Measurements from ENCODE around the gene CYP26B1. TPM values are rescaled to one million over a fixed set of nuclear protein-coding genes. Genes with fewer than 3 reads are reported as not detected.
"Not testable (repeated sequence)": the region's sequence is repeated elsewhere in the genome, so short reads cannot be mapped to it uniquely, and the experiment has no call there.

CYP26B1 gene
- total and polyA plus RNA-seq, 9 donors, result 1.5 to 13.4 (median 4.5) TPM

- Histone ChIP-seq H3K4me1 (ENCODE audit: insufficient read depth) (no peaks in the 10 kb centered on the region), H3K36me3 (no peaks in the 10 kb centered on the region), H3K9me3 (no peaks in the 10 kb centered on the region), H3K27me3 (no peaks in the 10 kb centered on the region), H3K4me3 (no peak overlapping the region), H3K27ac (no peak overlapping the region)
- WGBS, 3 donors, result 72 to 92% (median 77%) methylated on average over 4 of the region's 4 CpGs
- DNase-seq, result no peak
- intact Hi-C loops (cut with DNase I), result no loop called here
- TF ChIP-seq POLR2A (IDR thresholded peaks at IDR 0.05) (no peak), CTCF (IDR thresholded peaks at IDR 0.05) (no peak), EP300 (IDR thresholded peaks at IDR 0.05) (no peak)
Measured at GRCh38 chr2:72089028-72089427, 58.6 kb downstream of the CYP26B1 start.

- H3K27ac ChIP-seq; intact Hi-C loops (cut with DNase I); H3K4me1 ChIP-seq (ENCODE audit: insufficient read depth); H3K9me3 ChIP-seq; H3K36me3 ChIP-seq; DNase-seq; H3K4me3 ChIP-seq; H3K27me3 ChIP-seq: not testable (repeated sequence)
- 86 to 89% (median 88%) methylated on average over 34 to 41 of the region's 41 CpGs for WGBS, 3 donors
Measured at GRCh38 chr2:72086871-72087633, 60.6 kb downstream of the CYP26B1 start.

- TF ChIP-seq POLR2A (IDR thresholded peaks at IDR 0.05) (no peak), CTCF (IDR thresholded peaks at IDR 0.05) (no peak), EP300 (IDR thresholded peaks at IDR 0.05) (no peak)
- Histone ChIP-seq H3K27ac (no peak overlapping the region), H3K4me3 (no peak overlapping the region), H3K4me1 (ENCODE audit: insufficient read depth) (no peaks in the 10 kb centered on the region), H3K9me3 (no peaks in the 10 kb centered on the region), H3K36me3 (no peaks in the 10 kb centered on the region), H3K27me3 (no peaks in the 10 kb centered on the region)
- intact Hi-C loops (cut with DNase I), result no loop called here
- 85 to 91% (median 87%) methylated on average over 2 of the region's 2 CpGs for WGBS, 3 donors
- DNase-seq, result no peak
Measured at GRCh38 chr2:72085513-72085912, 62.1 kb downstream of the CYP26B1 start.

GRCh38 chr2:72085036-72085435, 62.6 kb downstream of the CYP26B1 start:
- no peaks in the 10 kb centered on the region for H3K9me3 ChIP-seq
- H3K4me3 ChIP-seq, result no peak overlapping the region
- DNase-seq, result no peak
- intact Hi-C loops (cut with DNase I), result no loop called here
- no peaks in the 10 kb centered on the region for H3K4me1 ChIP-seq (ENCODE audit: insufficient read depth)
- WGBS, 3 donors, result 91 to 95% (median 92%) methylated on average over 10 of the region's 10 CpGs
- no peaks in the 10 kb centered on the region for H3K27me3 ChIP-seq
- no peaks in the 10 kb centered on the region for H3K36me3 ChIP-seq
- TF ChIP-seq CTCF (IDR thresholded peaks at IDR 0.05), result no peak
- no peak for TF ChIP-seq POLR2A (IDR thresholded peaks at IDR 0.05)
- TF ChIP-seq EP300 (IDR thresholded peaks at IDR 0.05), result no peak
- no peak overlapping the region for H3K27ac ChIP-seq

- Histone ChIP-seq H3K27me3 (no peaks in the 10 kb centered on the region), H3K4me3 (no peak overlapping the region), H3K9me3 (no peaks in the 10 kb centered on the region), H3K36me3 (no peaks in the 10 kb centered on the region), H3K4me1 (ENCODE audit: insufficient read depth) (no peaks in the 10 kb centered on the region), H3K27ac (no peak overlapping the region)
- intact Hi-C loops (cut with DNase I), result no loop called here
- TF ChIP-seq CTCF (IDR thresholded peaks at IDR 0.05), result no peak
- TF ChIP-seq POLR2A (IDR thresholded peaks at IDR 0.05), result no peak
- TF ChIP-seq EP300 (IDR thresholded peaks at IDR 0.05), result no peak
- 65 to 83% (median 71%) methylated on average over 6 of the region's 6 CpGs for WGBS, 3 donors
- no peak for DNase-seq
Measured at GRCh38 chr2:72084584-72084976, 63.1 kb downstream of the CYP26B1 start.
